ENCODE measurements around the gene LRGUK. TPM values are rescaled to one million over a fixed set of nuclear protein-coding genes. Genes with fewer than 3 reads are reported as not detected.

LRGUK gene
- total RNA-seq, 1 experiment from 2014 or later, result 1.5 TPM

GRCh38 chr7:134278502-134279153, 151.5 kb downstream of the LRGUK start:
- Histone ChIP-seq H3K4me2 (ENCODE audit: insufficient read depth, insufficient read length, low read length) (no peak overlapping the region), H2AFZ (ENCODE audit: low read length) (no peak overlapping the region), H2BK120ac (ENCODE audit: low read depth, low read length, poor library complexity, severe bottlenecking) (no peak overlapping the region), H2BK5ac (ENCODE audit: insufficient read length, low read length) (no peak overlapping the region), H3K18ac (ENCODE audit: insufficient read length, low read depth, low read length) (no peak overlapping the region), H3K4me1 (ENCODE audit: insufficient read depth, low read length) (peaks cover 3% of the 10 kb centered on the region; the same call in 1 of the 2 replicates), H4K20me1 (ENCODE audit: control insufficient read depth, insufficient read depth, insufficient read length) (no peaks in the 10 kb centered on the region), H3K27me3 (ENCODE audit: insufficient read depth, low read length) (no peaks in the 10 kb centered on the region), H3K56ac (ENCODE audit: insufficient read length, low read depth, low read length) (no peak overlapping the region), H3K9ac (ENCODE audit: extremely low read depth, insufficient read length, low read length) (no peak overlapping the region), H3K4ac (ENCODE audit: low read depth, low read length) (no peak overlapping the region), H3K27ac (ENCODE audit: insufficient read length, low read depth, low read length) (no peak overlapping the region), H3K14ac (ENCODE audit: insufficient read depth, low read length) (no peak overlapping the region), H3K23me2 (ENCODE audit: insufficient read length, low read depth, low read length, poor library complexity, severe bottlenecking) (no peaks in the 10 kb centered on the region), H2BK12ac (ENCODE audit: insufficient read length, low read depth, low read length) (no peak overlapping the region), H2BK15ac (ENCODE audit: low read depth, low read length) (no peak overlapping the region), H3K23ac (ENCODE audit: insufficient read length, low read depth, low read length) (no peak overlapping the region), H2BK20ac (ENCODE audit: low read depth, low read length, poor library complexity, severe bottlenecking) (no peak overlapping the region), H4K8ac (replicated peaks; ENCODE audit: insufficient read length, low read depth, low read length) (no peak overlapping the region), H3K9me3 (ENCODE audit: control insufficient read depth, low read depth, low read length) (no peaks in the 10 kb centered on the region), H2AK5ac (ENCODE audit: insufficient read length, low read length) (no peak overlapping the region), H4K5ac (ENCODE audit: insufficient read length, low read depth, low read length) (no peak overlapping the region), H3K79me2 (ENCODE audit: insufficient read depth, low read length) (no peaks in the 10 kb centered on the region), H4K91ac (ENCODE audit: insufficient read length, low read depth, low read length) (no peak overlapping the region), H3K79me1 (ENCODE audit: insufficient read depth, low read depth, low read length, poor library complexity, severe bottlenecking) (no peaks in the 10 kb centered on the region), H3T11ph (ENCODE audit: low read length) (no peak overlapping the region)
- Mint-ChIP-seq H3K9me3 (no peaks in the 10 kb centered on the region; a peak in 1 of 5 replicates), H3K27ac (no peak overlapping the region), H3K27me3 (ENCODE audit: low read depth) (no peaks in the 10 kb centered on the region), H3K36me3 (ENCODE audit: insufficient read depth in 1 of 3, low read depth in 3 of 3) (no peaks in the 10 kb centered on the region), H3K4me1 (peaks cover 9 to 10% of the 10 kb centered on the region in 2 experiments), H3K4me3 (no peak overlapping the region)
- WGBS (ENCODE audit: extremely low coverage, insufficient read length, low lambda C conversion rate), result no CpG with 5 or more reads among the region's 7 CpGs
- DNase-seq, result no peak
- TF ChIP-seq, protein P1, sequence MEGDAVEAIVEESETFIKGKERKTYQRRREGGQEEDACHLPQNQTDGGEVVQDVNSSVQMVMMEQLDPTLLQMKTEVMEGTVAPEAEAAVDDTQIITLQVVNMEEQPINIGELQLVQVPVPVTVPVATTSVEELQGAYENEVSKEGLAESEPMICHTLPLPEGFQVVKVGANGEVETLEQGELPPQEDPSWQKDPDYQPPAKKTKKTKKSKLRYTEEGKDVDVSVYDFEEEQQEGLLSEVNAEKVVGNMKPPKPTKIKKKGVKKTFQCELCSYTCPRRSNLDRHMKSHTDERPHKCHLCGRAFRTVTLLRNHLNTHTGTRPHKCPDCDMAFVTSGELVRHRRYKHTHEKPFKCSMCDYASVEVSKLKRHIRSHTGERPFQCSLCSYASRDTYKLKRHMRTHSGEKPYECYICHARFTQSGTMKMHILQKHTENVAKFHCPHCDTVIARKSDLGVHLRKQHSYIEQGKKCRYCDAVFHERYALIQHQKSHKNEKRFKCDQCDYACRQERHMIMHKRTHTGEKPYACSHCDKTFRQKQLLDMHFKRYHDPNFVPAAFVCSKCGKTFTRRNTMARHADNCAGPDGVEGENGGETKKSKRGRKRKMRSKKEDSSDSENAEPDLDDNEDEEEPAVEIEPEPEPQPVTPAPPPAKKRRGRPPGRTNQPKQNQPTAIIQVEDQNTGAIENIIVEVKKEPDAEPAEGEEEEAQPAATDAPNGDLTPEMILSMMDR (conservative IDR thresholded peaks at IDR 0.05), result no peak
